Activated T-helper 1 cell treated with anti-CD3 and anti-CD28 coated beads, Interleukin-12 subunit alpha, Interleukin-12 subunit beta, Interleukin-2, Interleukin-4 antibody, amounts not matched to agents 30 ng/mL and 10 ng/mL and 1 ng/mL, durations not matched to agents 14 hours and 24 hours and 36 hours (primary cell): ENCODE results near the gene LKAAEAR1. TPM values are rescaled to one million over a fixed set of nuclear protein-coding genes. Genes with fewer than 3 reads are reported as not detected.

Source experiments
- DNase-seq: peaks from one replicate; pipeline ENCODE4 v3.0.0; 2021; ENCODE audit warnings: low spot score
- H3K27ac Mint-ChIP-seq: one replicate; pipeline ENCODE4 v1.8.0; 2021; ENCODE audit warnings: mild to moderate bottlenecking, mixed read lengths
- H3K27me3 Mint-ChIP-seq: one replicate; pipeline ENCODE4 v1.8.0; 2022; ENCODE audit warnings: mild to moderate bottlenecking, moderate library complexity, mixed read lengths; ENCODE audit not compliant: insufficient read depth
- H3K36me3 Mint-ChIP-seq: one replicate; pipeline ENCODE4 v1.8.0; 2021; ENCODE audit warnings: low read depth, mixed read lengths
- H3K4me1 Mint-ChIP-seq: one replicate; pipeline ENCODE4 v1.8.0; 2021; ENCODE audit warnings: low read depth, mixed read lengths
- H3K4me3 Mint-ChIP-seq: one replicate; pipeline ENCODE4 v1.8.0; 2021; ENCODE audit warnings: mild to moderate bottlenecking, moderate library complexity, mixed read lengths
- H3K9me3 Mint-ChIP-seq: one replicate; pipeline ENCODE4 v1.8.0; 2021; ENCODE audit warnings: mixed read lengths
- intact Hi-C: fragments of 100-400 bp; cut with micrococcal nuclease; formaldehyde crosslinking; loops from one replicate; pipeline ENCODE4 v1.15.1; 2024
- total RNA-seq: library from RNA; stranded (reverse); gene quantifications from 2 replicates; pipeline ENCODE4 v1.2.3, GENCODE V29; 2022

The LKAAEAR1 gene
- total RNA-seq, 1 donor from 2014 or later, result 0.31 TPM

GRCh38 chr20:64068386-64069208, 15.6 kb downstream of the LKAAEAR1 start:
- no peak overlapping the region for H3K4me3 Mint-ChIP-seq

GRCh38 chr20:64067733-64068307, 16.4 kb downstream of the LKAAEAR1 start:
- Mint-ChIP-seq H3K36me3 (peaks cover 6% of the 10 kb centered on the region), H3K27ac (peak overlapping the region; percentile 87), H3K27me3 (no peaks in the 10 kb centered on the region), H3K4me3 (no peak overlapping the region), H3K9me3 (no peaks in the 10 kb centered on the region), H3K4me1 (peaks cover 45% of the 10 kb centered on the region)
- intact Hi-C loops, result loop anchor here (5.0 kb wide), 1 partner anchor 426 kb away; no protein-coding TSS in a partner anchor
- DNase-seq, result no peak

More at GRCh38 chr20:64068386-64069208, 15.6 kb downstream of the LKAAEAR1 start:
- Mint-ChIP-seq H3K36me3 (peaks cover 6% of the 10 kb centered on the region), H3K27me3 (no peaks in the 10 kb centered on the region), H3K9me3 (no peaks in the 10 kb centered on the region), H3K4me1 (peaks cover 44% of the 10 kb centered on the region), H3K27ac (no peak overlapping the region)
- intact Hi-C loops, result loop anchor here (5.0 kb wide), 1 partner anchor 426 kb away; no protein-coding TSS in a partner anchor
- DNase-seq, result no peak

DNA sequence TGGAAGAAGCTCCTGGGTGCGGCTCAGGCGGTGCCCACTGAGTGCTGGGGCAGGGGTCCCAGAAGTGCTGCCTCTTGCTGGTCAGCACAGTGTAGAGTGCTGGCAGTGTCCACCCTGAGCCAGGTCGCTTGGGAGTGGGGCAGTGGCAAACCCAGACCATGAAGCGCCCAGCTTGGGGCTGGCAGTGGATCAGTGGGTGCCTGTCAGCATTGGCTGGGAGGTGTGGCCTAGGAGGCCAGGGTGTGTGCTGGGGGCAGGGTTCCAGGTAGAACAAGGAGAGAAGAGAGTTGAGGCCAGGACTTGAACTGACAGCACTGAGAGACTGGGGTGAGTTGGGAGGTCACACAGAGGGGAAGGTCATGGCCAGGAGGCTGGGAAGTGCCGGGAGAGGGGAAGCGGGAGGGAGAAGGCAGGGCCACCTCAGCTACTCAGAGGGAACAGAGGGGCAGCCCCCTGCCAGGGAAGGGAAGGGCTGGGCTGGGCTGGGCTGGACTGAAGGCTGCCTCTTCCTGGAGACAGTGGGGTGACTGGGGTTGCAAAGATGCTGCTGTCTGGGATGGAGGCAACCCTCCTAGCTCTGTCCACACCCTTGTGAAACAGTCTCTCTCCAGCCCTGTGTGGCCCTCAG, 17.1 kb downstream of the LKAAEAR1 start:
- peak overlapping the region; percentile 87 for H3K27ac Mint-ChIP-seq
- no peaks in the 10 kb centered on the region for H3K27me3 Mint-ChIP-seq
- peaks cover 43% of the 10 kb centered on the region for H3K4me1 Mint-ChIP-seq
- no peaks in the 10 kb centered on the region for H3K9me3 Mint-ChIP-seq
- intact Hi-C loops, result loop anchor here (5.0 kb wide), 1 partner anchor 425 kb away; no protein-coding TSS in a partner anchor
- peak overlapping the region; percentile 69 for H3K4me3 Mint-ChIP-seq
- H3K36me3 Mint-ChIP-seq, result peaks cover 4% of the 10 kb centered on the region
- no peak for DNase-seq

- no peaks in the 10 kb centered on the region for H3K9me3 Mint-ChIP-seq
- peaks cover 4% of the 10 kb centered on the region for H3K36me3 Mint-ChIP-seq
- peak overlapping the region; percentile 64 for H3K4me3 Mint-ChIP-seq
- H3K27me3 Mint-ChIP-seq, result no peaks in the 10 kb centered on the region
- peak; percentile 78 for DNase-seq
- H3K27ac Mint-ChIP-seq, result peak overlapping the region; percentile 90
- peaks cover 45% of the 10 kb centered on the region for H3K4me1 Mint-ChIP-seq
- intact Hi-C loops, result loop anchor here (1.0 to 5.0 kb wide), 3 partner anchors 11 to 528 kb away; no protein-coding TSS in a partner anchor
Measured at GRCh38 chr20:64065974-64066343, 18.2 kb downstream of the LKAAEAR1 start.

DNA sequence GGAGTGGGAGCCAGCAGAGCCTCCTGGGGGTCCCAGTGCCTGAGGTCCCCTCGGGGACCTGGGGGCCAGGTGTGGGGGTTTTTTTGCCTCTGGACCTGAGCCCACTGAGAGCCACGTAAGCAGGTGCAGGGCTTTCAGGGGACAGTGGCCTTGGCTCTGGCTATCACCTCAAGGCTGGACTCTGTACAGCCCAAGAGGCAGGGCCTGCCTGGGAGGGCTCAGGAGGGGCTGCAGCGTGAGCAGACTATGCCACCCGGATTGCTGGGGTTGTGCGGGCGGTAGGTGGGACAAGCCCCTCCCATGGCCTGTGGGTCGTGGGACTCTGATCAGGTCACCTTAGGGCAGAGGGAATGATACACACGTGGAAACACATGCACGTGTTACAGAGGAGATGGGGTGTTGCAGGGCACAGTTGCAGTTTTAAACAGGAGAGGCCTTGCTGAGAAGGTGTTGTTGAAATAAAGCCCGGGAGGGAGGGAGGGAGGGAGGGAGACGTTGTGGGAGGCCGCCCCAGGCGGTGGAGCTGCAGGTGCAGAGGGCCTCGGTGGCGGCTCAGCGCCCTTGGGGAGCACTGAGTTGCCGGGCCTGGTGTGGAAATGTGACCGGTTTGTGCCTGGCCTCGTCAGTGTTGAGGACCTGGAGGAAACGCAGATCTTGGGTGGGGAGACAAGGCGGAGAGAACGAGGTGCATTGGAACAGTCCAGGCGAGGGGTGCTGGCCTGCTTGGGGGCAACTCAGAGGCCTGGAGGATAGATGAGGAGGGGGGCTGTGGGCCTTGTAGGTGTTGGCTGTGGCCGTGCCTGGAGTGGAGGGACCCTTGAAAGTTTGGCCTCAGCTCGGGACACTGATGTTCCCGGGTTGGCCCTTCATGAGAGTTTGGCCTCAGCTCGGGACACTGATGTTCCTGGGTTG, 18.9 kb downstream of the LKAAEAR1 start:
- H3K4me1 Mint-ChIP-seq, result peaks cover 45% of the 10 kb centered on the region
- no peaks in the 10 kb centered on the region for H3K27me3 Mint-ChIP-seq
- H3K9me3 Mint-ChIP-seq, result no peaks in the 10 kb centered on the region
- peak overlapping the region; percentile 90 for H3K27ac Mint-ChIP-seq
- intact Hi-C loops, result loop anchor here (5.0 kb wide), 1 partner anchor 423 kb away; no protein-coding TSS in a partner anchor
- H3K36me3 Mint-ChIP-seq, result peaks cover 2% of the 10 kb centered on the region
- DNase-seq, result no peak
- peak overlapping the region; percentile 93 for H3K4me3 Mint-ChIP-seq

GRCh38 chr20:64064145-64064698, 20.0 kb downstream of the LKAAEAR1 start:
- H3K27me3 Mint-ChIP-seq, result no peaks in the 10 kb centered on the region
- no peaks in the 10 kb centered on the region for H3K9me3 Mint-ChIP-seq
- H3K4me1 Mint-ChIP-seq, result peaks cover 45% of the 10 kb centered on the region
- H3K27ac Mint-ChIP-seq, result peak overlapping the region; percentile 95
- peaks cover 2% of the 10 kb centered on the region for H3K36me3 Mint-ChIP-seq
- intact Hi-C loops, result loop anchor here (5.0 kb wide), 2 partner anchors 792 to 847 kb away; partner anchors contain the start of genes ARFGAP1 and YTHDF1
- peak overlapping the region; percentile 93 for H3K4me3 Mint-ChIP-seq
- DNase-seq, result no peak

GRCh38 chr20:64063389-64064144, 20.6 kb downstream of the LKAAEAR1 start:
- Mint-ChIP-seq H3K27me3 (no peaks in the 10 kb centered on the region), H3K4me1 (peaks cover 48% of the 10 kb centered on the region), H3K27ac (peak overlapping the region; percentile 95), H3K36me3 (peaks cover 2% of the 10 kb centered on the region), H3K4me3 (peak overlapping the region; percentile 93), H3K9me3 (no peaks in the 10 kb centered on the region)
- intact Hi-C loops, result loop anchor here (1.0 to 5.0 kb wide), 14 partner anchors 16 to 846 kb away; partner anchors contain the start of genes ARFGAP1, ARFRP1, DNAJC5 and GMEB2
- DNase-seq, result no peak

DNA sequence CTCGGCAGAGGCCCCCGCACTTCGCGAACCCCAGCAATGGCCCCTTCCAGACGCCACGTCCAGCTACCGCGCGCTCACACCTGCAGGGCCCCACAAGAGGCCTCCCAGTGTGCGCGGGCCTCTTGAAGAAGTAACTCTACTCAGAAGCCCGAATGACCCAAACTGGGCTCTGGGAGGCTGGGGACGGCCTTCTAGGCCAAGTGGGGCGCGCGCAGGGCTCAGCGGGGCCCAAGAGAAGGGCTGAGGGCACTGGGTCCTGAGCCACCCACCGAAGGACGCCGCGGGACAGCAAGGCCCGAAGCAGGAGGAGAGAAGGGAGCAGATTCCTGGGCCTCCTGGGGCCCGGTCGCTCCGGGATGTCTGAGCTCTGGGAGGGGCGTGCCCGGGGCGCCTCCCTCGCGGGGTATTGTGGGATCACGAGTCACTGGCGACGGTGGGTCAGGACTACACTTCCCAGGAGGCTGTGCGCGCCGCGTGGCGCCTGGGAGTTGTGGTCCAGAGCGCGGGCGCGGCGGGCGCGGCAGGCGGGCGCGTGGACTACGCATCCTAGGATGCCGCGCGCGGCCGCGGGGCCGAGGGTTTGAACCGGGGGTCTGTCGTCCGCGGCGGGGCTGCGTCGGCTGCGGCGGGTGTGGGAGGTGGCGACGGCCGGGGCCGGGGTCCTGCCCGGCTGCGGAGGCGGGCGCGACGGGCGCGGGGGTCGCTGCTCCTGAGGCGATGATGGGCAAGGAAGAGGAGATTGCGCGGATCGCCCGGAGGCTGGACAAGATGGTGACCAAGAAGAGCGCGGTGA, 21.4 kb downstream of the LKAAEAR1 start, which contains the start of gene TCEA2:
Gene TCEA2, plus strand, starts transcription at position 603 of the 793 bp plus-strand sequence. Its CDS starts 115 bp downstream, at position 718.
- H3K36me3 Mint-ChIP-seq, result peaks cover 2% of the 10 kb centered on the region
- peak; percentile 94 for DNase-seq
- no peaks in the 10 kb centered on the region for H3K9me3 Mint-ChIP-seq
- H3K4me1 Mint-ChIP-seq, result peaks cover 56% of the 10 kb centered on the region
- no peaks in the 10 kb centered on the region for H3K27me3 Mint-ChIP-seq
- H3K27ac Mint-ChIP-seq, result peak within 1 kb of the TSS; percentile 95
- peak within 1 kb of the TSS; percentile 93 for H3K4me3 Mint-ChIP-seq
- intact Hi-C loops, result loop anchor here (1.0 to 5.0 kb wide), 14 partner anchors 17 to 845 kb away; partner anchors contain the start of genes ARFGAP1, ARFRP1, DNAJC5 and GMEB2

GRCh38 chr20:64062276-64062595, 22.0 kb downstream of the LKAAEAR1 start:
- H3K27me3 Mint-ChIP-seq, result no peaks in the 10 kb centered on the region
- no peaks in the 10 kb centered on the region for H3K9me3 Mint-ChIP-seq
- H3K27ac Mint-ChIP-seq, result peak overlapping the region; percentile 7
- peak overlapping the region; percentile 93 for H3K4me3 Mint-ChIP-seq
- intact Hi-C loops, result loop anchor here (2.0 to 5.0 kb wide), 3 partner anchors 435 to 845 kb away; partner anchors contain the start of genes ARFGAP1, GMEB2 and YTHDF1
- DNase-seq, result no peak
- peaks cover 53% of the 10 kb centered on the region for H3K4me1 Mint-ChIP-seq
- peaks cover 2% of the 10 kb centered on the region for H3K36me3 Mint-ChIP-seq

DNA sequence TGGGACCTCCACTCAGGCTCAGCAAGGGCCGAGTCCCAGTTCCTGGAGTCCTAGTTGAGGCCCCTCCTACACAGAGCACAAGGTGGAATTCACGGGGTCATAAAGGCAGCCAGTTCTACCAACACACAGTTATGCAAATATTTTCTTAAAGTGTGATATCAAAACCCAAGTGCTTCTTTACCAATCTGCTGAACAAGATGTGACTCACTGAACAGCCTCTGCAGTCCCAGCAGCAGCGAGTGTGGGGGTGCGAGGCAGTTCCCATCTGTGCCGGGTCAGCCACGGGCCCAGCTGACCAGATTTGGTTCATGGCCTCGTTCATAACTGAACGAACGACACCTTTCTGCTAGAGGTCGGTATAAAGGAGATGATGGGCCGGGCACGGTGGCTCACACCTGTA, 25.7 kb downstream of the LKAAEAR1 start:
- H3K27ac Mint-ChIP-seq, result peak overlapping the region; percentile 45
- no peaks in the 10 kb centered on the region for H3K9me3 Mint-ChIP-seq
- intact Hi-C loops, result loop anchor here (5.0 kb wide), 1 partner anchor 271 kb away; no protein-coding TSS in a partner anchor
- peaks cover 22% of the 10 kb centered on the region for H3K4me1 Mint-ChIP-seq
- no peaks in the 10 kb centered on the region for H3K27me3 Mint-ChIP-seq
- H3K4me3 Mint-ChIP-seq, result peak overlapping the region; percentile 75
- no peaks in the 10 kb centered on the region for H3K36me3 Mint-ChIP-seq
- DNase-seq, result no peak
